Measurements from ENCODE around the gene NEUROG1.

GRCh38 chr5:135534609-135535419, 950 bp downstream of the NEUROG1 start:
- no peak for TF ChIP-seq CTCF (IDR thresholded peaks at IDR 0.05)
- TF ChIP-seq POLR2AphosphoS5 (IDR thresholded peaks at IDR 0.05): no peak
